ENCODE results near the gene CCDC134.
A peak's percentile ranks its signal among the peaks of the same experiment; 100 is the strongest.

CCDC134 gene

DNA sequence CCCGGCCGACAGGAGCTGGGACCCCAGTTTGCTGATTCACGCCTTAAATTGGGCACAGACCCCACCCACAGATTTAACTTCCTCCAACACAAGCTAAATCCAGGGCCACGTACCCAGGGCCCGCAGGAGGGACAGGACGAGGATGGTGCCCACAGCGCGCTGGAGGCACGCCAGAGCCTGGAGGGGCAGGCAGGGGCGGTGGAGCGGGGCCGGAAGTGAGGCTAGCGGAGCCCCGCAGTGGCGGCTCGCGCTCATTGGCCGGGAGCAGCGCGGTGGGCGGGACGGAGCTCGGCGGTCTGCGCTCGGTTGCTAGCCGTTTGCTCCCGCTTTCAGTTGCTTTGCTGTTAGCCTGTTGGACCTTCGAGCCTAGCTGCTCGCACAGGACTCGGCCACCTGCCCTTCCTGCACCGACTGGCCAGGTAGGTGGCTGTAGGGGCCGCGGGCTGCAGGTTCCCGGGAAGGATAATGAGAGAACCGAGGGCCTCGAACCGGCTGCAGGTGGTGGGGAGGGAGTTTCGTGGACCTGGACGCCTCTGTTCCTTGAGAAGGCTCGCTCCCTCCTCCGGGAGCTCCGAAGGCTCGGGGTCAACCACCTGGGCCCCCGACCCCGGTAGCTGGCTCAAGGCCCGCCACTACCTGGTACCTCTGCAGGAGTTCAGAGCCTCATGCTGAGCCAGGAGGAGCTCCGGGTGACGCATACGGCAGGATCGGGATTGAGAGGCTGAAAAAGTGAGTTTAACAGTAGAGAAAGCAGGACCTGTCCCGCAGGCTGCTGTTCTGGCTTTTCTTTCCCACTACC is at the start of gene CCDC134:
CCDC134 (plus strand) TSS at position 332 of the 799 bp plus-strand sequence. CDS start 8,212 bp downstream, outside the sequence.
- DNase-seq = peak; percentile 95

DNA sequence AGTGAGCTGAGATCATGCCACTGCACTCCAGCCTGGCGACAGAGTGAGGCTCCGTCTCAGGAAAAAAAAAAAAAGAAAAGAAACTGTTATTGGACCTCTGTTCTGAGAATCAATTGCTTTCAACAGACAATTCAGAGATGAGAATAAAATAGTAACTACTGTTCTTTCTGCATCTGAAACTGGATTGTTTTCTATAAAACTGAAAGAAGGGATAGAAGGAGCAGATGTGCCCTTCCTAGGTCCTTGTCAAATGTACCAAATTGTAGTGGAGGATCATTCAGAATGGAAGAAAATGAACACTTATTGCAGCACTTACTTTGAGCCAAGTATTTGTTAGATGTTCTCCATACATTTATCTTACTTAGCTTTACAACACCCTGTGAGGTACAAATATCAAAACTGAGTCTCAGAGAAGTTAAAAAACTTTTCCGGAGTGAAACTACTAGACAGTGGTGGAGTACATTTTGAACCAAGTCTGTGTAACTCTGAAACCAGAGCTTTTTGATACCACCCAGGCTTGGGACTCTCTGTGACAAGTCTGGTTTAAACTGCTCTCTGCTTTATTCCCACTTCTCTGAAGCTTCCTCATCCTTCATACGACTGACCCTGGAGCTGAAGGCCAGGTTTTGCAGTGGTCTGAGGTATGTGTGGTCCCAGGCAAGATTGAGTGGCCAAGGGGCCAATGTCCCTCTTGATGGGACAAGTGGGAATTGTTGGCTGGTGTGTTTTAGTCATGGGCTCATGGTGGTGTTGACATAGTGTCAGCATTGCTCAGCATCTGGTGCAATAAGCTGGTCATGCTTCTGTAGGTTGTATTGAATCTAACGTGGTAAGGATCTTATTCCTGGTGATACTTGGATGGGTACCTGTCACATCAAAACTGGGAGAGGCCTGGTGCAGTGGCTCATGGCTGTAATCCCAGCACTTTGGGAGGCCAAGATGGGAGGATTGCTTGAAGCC is 48.2 kb upstream of the CCDC134 start:
- no peak for DNase-seq

DNA sequence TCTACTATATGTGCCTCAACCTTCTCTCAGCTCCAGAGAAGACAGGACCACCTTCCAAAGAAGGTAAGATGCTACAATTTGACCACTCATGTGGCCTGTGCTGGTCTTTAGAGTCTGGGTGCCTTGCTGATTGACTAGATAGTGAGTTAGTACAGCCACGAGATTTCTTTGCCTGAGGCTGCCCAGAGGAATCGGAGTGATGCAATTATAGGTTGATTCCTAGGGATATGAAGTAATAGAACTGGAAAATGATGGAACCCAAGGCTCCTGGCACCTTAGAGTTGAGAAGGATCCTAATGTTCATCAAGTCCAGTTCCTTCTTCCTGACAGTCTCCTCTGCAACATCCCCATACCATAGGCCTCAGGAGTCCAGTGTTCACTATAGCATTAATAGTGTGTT is 46.5 kb upstream of the CCDC134 start:
- no peak for DNase-seq

DNA sequence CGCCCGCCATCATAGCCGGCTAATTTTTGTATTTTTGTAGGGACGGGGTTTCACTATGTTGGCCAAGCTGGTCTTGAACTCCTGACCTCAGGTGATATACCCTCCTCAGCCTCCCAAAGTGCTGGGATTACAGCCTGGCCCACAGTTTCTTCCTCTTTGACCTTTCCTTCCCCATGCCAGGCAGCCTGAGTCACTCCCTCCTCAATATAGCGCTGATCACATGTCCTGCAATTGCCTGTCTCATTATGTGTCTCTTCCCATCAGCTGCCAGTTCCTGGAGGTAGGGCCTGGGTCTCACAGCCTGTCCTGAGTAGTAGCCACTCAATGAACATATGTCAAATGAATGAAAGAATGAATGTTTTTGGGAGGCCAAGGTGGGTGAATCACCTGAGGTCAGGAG is 43.0 kb upstream of the CCDC134 start:
- no peak for DNase-seq

DNA sequence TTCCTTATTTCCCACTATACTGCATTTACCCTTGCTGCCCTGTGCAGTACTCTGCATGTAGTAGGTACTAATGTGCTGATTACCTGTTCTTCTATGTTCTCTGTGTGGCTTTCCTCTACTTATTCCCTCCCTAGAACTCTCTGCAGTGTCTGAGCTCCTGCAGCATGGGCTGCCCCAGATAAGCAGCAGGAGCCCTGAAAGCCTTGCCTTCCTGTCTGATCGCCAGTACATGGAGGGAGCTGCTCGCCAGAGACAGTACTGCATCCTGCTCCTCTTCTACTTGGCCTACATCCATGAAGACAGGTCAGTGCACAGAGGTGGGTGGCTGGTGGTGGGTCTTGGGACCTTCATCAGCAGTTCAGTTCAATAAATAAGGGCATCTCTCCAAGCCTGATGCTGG is 42.2 kb upstream of the CCDC134 start:
- no peak for DNase-seq

DNA sequence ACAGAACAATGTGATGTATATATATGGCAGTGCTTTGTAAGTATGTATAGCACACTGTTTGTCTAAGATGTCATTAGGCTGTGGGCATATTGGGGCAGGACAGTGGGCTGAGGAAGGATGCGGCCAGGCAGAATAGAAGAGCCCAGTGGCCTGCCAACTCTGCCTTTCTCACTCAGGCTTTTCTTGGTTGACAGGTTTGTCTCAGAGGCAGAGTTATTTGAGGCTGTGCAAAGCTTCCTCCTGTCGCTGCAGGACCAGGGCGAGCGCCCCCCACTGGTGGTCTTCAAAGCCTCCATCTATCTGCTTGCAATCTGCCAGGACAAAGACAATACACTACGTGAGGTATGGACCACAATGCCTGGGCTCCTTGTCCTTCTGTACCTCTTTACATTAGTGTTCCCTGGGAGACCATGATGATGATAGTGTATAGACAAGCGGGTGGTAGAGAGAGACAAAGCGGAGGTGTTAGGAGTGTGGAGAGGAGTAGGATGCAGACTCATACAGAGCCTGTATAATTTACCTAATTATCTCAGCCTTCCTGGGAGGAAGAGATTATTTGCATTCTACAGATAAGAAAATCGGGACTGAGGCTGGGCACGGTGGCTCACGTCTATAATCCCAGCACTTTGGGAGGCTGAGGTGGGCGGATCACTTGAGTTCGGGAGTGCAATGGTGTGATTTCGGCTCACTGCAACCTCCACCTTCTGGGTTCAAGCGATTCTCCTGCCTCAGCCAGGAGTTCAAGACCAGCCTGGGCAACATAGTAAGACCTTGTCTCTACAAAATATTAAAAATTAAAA is 37.3 kb upstream of the CCDC134 start:
- DNase-seq = peak; percentile 5

DNA sequence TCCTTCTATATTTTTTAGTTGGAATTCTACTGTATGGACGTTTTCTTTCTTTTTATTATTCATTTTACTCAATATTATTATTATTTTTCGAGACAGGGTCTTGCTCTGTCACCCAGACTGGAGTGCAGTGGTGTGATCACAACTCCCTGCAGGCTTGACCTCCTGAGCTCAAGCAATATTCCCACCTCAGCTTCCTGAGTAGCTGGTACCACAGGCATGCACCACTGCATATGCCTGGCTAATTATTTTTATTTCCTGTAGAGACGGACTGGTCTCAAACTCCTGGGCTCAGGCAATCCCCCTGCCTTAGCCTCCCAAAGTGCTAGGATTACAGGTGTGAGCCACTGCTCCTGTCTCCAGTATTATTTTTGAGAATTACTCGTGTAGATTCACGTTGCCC is 34.0 kb upstream of the CCDC134 start:
- no peak for DNase-seq

DNA sequence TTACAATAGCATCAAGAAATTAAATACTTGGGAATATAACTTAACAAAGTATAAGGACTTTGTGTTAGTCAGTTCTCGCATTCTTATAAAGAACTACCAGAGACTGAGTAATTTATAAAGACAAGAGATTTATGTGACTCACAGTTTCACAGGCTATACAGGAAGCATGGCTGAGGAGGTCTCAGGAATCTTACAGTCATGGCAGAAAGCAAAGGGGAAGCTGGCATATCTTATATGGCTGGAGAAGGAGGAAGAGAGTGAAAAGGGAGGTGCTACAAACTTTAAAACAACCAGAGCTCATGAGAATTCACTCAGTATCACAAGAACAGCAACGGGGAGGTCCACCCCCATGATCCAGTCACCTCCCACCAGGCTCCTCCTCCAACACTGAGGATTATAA is 32.0 kb upstream of the CCDC134 start:
- peak; percentile 57 for DNase-seq

DNA sequence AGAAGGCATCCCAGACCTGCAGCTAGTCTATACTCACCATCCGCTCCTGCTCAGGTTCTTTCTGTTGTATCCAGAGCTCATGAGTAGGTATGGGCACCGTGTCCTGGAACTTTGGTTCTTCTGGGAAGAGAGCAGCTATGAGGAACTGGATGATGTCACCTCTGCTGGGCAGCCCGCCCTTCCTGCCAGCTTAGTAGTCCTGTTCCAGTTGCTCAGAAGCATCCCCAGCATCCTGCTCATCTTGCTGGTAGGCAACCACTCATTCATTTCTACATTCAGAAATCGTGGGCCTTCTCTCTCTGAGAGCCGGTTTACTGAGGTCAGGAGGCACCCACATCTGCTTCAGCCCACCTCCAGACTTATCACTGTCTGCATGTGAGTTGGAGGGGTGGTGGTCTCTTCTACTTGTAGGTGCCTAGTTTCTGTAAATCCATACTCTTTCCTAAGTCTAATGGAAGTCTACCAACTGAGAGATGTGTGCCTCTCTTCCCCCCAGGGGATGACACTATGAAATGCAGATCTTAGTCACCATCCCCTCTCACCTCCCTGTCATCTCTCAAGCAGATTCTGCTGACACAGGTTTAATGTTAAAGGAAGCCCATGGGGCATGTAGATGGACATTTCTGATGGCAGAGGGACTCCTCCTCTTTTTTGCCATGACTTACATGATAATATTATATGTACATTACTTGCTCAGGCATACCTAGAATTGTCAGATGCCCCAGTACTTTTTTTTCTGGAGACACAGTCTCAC is 29.6 kb upstream of the CCDC134 start:
- DNase-seq = no peak

DNA sequence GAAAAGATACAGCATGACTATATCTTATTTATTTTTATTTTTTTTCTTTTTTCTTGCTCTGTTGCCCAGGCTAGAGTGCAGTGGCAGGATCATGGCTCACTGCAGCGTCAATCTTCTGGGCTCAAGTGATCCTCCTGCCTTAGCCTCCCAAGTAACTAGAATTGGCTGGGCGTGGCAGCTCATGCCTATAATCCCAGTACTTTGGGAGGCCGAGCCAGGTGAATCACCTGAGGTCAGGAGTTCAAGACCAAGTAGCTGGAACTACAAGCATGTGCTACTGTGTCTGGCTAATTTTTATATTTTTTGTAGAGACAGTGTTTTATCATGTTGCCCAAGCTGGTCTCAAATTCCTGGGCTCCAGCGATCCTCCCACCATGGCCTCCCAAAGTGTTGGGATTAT is 28.3 kb upstream of the CCDC134 start:
- no peak for DNase-seq

DNA sequence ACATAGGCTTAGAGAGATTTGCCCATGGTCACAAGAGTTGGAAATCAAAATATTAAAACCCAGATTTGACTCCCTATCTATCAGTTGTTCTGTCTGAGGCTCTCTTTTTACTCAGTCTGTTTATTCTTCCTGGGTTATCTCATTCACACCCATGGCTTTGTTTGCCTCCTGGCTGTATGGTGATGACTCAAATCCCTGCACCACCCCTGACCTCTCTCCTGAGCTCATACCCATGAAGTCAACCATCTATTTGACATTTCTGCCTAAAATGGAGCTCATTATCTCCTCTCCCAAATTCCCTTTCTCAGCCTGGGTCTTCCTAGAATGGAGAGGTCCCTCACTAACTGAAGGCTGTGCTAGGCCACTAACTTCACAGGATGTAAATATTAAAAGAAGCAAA is 27.8 kb upstream of the CCDC134 start:
- no peak for DNase-seq

DNA sequence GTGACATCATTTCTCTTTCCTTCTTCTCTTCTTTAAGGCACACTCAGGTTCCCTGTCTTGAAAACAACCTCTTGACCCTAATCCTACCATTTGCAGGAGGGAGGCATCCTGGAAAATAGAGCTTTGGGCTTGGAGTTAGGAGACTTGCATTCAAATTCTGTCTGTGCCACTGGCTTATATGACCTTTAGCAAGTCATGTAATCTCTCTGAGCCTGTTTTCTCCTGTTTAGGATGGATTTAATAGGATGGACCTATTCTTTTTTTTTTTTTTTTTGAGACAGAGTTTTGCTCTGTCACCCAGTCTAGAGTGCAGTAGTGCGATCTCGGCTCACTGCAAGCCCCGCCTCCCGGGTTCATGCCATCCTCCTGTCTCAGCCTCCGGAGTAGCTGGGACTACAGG is 25.1 kb upstream of the CCDC134 start:
- no peak for DNase-seq

DNA sequence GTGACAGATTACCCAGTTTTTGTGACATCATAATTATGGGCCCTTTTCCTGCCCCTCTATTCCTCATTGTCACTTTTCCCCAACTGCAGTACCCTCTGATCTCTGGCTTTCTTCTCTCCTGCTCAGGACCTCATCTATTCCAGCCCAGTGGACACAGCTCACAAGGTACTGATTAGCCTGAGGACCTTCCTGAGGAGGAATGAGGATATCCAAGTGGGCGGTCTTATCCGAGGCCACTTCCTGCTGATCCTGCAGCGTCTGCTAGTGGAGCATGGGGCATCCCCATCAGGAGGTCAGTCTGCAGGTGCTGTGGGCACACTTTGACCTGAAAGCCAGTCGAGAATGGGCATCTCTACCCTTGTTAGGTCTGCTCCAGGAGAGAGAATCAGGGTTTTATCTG is 24.5 kb upstream of the CCDC134 start:
- DNase-seq = no peak

DNA sequence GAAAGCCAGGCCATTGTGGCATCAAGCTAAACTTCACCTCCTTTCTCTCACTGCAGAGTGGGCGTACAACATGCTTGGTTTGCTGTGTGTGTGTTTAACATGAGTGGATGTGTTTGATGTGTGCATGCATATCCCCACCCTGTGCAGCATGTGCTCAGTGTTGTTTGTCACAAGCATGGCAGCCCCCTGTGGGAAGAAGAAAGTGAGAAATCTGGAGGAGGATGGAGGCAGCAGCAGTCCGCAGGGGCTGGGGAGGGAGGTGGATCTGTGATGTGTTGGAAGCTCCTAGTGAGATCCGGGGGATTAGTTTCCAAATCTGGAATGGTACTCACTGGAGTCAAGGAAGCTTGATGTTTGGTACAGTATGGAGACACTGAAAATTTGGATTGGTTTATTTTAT is 24.1 kb upstream of the CCDC134 start:
- DNase-seq = no peak

DNA sequence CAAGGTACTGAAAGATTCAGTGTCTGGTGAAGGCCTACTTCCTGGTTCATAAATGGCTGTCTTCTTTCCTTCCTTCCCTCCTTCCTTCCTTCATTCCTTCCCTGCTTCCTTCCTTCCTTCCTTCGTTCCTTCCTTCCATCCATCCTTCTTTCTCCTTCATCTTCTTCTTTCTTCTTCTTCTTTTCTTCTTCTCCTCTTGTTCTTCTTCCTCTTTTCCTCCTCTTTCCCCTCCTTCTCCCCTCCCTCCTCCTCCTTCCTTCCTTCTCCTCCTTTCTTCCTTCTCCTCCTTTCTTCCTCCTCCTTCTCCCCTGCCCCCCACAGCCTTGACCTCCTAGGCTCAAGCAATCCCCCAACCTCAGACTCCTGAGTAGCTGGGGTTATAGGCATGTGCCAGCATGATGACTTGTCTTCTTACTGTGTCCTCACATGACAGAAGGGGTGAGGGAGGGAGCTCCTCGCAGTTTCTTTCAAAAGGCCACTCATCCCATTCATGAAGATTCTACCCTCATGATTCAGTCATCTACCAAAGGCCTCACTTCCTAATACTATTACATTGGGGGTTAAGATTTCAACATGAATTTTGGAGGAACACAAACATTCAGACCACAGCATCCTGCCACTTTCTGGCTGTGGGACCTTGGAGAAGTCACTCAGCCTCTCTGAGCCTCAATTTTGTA is 22.6 kb upstream of the CCDC134 start:
- no peak for DNase-seq

DNA sequence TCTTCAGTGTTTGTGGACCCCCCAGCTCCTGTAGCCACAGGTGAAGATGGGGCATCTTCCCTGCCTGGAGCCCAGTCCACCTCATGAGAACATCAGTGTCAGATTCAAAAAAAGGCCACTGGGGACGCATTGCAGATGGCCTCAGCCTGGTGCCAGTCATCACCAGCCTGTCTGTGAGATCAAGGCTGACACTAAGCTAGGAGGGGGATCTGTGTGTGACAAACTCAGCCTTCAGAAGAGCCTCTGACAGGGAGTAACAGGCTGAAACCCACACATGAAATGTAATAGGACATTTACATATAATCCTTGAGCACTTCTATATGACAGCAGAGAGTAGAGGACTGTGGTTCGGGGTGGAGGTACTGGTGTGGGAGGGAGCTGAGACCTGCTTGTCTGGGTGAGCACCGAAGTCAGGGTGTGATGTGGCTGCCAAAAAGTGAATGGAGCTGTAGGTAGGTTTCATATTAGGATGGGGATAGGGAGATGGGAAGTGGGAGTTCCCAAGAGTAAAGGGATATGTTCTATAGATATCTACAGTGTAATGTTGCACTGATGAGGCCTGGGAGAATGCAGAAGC is 20.5 kb upstream of the CCDC134 start:
- DNase-seq = no peak

DNA sequence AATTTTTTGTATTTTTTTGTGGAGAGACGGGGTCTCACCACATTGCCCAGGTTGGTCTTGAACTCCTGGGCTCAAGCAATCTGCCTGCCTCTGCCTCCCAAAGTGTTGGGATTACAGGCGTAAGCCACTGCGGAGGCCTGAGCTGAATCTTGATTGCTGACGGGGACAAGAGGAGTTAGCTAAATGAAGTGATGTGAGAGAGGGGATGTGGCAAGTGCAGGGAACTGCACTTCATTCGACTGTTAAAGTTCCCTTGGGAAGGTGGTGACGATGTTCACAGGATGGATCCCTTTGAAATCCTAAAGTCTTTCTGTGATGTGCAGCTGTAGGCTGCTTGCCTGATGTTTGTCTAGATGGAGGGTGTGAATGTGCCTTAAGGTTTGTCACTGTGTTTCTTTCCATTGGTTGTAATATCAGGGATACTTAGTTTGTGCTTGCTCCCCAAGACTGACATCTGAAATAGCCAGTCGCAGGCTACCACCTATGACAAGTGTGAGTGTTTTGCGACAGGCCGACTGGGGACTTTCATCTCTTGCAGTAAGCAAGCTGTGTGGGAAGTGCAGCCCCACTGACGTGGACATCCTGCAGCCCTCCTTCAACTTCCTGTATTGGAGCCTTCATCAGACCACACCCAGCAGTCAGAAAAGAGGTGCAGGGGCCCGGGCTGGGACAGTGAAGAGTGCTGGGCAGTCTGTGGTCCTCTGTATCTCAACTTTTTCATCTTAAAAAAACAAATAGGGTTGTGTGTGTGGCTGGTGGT is 19.6 kb upstream of the CCDC134 start:
- DNase-seq = peak; percentile 71

DNA sequence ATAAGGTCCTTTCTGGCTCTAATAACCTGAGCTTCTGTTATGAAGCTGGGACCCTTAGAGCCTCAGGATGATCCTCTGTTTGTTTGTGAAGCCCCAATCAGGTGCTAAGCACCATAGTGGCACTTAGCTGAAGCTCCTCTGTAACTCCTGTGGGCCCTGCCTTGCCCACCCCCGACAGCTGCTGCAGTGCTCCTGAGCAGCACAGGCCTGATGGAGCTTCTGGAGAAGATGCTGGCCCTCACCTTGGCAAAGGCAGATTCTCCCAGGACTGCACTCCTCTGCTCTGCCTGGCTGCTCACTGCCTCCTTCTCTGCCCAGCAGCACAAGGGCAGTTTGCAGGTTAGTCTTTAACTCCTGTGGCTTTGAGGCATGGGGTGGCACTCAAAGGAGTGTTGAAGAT is 19.0 kb upstream of the CCDC134 start:
- no peak for DNase-seq

DNA sequence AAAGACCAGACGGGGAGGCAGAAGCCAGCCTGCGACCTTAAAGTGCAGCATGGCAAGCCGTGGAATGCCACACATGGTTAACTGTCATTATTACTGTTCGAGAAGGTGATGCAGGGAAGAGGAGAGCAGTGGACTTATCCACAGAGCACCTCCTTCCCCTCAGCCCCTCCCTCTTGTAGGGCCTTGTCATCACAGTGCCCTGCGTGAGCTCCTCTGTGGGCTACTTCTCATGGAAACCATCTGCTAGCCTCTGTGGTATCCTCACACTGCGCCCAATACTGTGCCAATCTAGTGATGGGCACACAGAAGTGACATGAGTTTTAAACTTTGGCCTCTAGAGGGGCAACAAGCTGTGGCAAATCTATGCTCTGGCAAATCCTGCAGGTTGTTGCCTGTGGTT is 18.2 kb upstream of the CCDC134 start:
- DNase-seq = no peak

DNA sequence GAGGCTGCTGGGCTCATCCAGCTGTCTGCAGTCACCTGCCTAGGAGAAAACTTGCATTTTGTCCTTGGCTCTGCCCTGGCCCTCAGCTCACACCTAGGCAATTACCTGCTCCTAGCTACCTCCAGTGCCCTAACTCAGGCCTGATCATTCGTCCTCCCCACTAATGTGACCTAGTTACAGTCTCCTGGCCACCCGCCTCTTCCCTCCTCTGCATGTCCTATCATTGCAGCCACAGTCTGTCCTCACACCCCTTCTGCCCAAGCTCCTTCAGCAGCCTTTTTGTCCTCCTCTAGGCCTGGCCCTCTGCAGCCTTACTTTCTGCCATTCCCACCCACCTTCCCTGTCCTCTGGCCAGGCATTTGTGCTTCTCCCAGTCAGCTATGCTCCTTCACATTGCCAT is 17.7 kb upstream of the CCDC134 start:
- DNase-seq = no peak

DNA sequence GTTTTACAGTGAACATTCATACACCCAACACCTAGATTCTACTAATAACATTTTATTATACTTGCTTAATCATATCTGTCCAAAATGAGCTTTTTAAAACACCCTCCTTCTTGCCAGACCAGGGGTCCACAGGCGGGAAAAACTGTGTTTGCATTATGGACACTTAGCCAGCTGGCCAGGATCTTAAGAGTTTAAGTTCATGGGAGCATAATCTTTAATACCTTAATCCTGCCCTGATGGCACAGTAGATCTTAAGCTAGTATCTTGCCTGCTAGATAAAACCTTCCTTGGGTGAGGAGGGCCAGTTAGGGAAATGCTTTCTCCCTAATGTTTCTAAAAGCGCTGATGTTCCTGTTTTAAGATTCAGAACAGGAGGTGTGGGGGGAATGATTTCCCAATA is 13.1 kb upstream of the CCDC134 start:
- DNase-seq = no peak
